ENCODE measurements around the gene SLC35C1.

Gene SLC35C1

GRCh38 chr11:45804761-45805304 lies at the start of gene SLC35C1:
SLC35C1 (plus strand) TSS chr11:45805149; CDS start chr11:45805802, 653 bp downstream.
- H3K4me1 ChIP-seq (ENCODE audit: insufficient read depth, low read length): peaks cover 5% of the 10 kb centered on the region; the same call in 1 of the 2 replicates
- no peaks in the 10 kb centered on the region for H3K9me3 ChIP-seq (ENCODE audit: insufficient read depth, low read depth, low read length)
- peaks cover 7% of the 10 kb centered on the region; the same call in 1 of the 2 replicates for H3K36me3 ChIP-seq (ENCODE audit: insufficient read depth, low read depth, low read length)
- peak within 1 kb of the TSS; percentile 88 for H3K4me3 ChIP-seq (ENCODE audit: low read length)
- H3K27ac ChIP-seq (ENCODE audit: low read length): no peak within 1 kb of the TSS
- peaks cover 31% of the 10 kb centered on the region for H3K27me3 ChIP-seq (ENCODE audit: insufficient read depth, low read length)
- peak within 1 kb of the TSS; percentile 77; the same call in 1 of the 2 replicates for H3K9ac ChIP-seq (ENCODE audit: low read depth, low read length)

DNA sequence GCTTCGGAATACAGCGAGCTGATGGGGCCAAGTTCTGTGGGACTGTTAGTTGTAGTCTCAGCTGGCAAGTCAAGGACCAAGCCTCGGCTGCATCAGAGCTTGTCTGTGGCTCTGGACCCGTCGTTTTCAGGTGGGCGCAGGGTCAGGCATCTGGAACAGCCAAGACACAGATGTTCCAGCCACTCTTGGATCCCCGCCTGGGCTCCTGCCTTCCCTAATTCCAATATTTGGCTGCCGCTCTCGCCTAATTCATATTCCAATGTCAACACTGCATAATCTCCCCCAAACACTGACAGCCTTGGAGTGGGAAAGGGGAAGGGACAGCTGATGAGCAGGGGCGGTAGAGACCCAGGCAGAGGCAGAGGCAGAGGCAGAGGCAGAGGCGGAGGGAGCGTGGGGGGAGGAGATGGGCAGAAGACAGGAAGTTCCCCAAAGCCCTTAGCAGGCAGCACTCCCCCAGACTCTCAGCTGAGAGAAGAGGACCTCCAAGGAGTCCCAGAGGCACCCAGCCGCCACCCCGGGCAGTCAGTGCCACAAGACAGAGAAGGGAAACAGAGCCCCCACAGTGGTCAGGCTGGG lies 49.6 kb upstream of the SLC35C1 start:
- Histone ChIP-seq H3K36me3 (ENCODE audit: insufficient read depth, low read depth, low read length) (no peaks in the 10 kb centered on the region), H3K27ac (ENCODE audit: low read length) (no peak overlapping the region), H3K9ac (ENCODE audit: low read depth, low read length) (no peak overlapping the region), H3K27me3 (ENCODE audit: insufficient read depth, low read length) (no peaks in the 10 kb centered on the region), H3K4me1 (ENCODE audit: insufficient read depth, low read length) (peaks cover 9% of the 10 kb centered on the region), H3K4me3 (ENCODE audit: low read length) (no peak overlapping the region), H3K9me3 (ENCODE audit: insufficient read depth, low read depth, low read length) (no peaks in the 10 kb centered on the region)

DNA sequence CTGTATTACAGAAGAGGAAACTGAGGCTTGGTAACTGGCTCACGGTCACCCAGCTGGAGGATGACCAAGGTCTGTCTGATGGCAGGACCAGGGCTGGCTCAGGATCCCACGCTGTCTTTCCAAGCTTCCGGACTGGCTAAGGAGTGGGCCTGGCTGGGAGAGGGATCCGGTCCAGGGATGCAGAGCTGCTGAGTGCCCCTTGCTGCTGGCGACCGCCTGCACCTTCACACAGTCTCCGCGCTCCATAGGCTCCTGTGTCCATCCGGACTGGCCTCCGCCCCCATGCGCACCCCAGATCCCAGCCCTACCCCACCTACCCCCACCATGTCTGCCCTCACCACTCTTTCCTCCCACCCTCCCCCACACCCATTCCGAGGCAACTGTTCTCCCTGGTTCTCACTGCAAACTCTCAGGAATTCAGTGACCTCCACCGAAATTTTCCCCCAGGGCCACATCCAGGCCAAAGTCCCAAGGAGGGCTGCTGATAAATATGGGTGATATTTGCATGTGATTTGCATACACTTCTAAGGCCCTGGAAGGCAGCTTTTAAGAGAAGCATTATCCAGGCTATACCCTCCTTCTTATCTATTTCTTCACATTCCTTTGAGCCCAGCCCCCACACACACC lies 48.5 kb upstream of the SLC35C1 start:
- no peaks in the 10 kb centered on the region for H3K36me3 ChIP-seq (ENCODE audit: insufficient read depth, low read depth, low read length)
- no peak overlapping the region for H3K27ac ChIP-seq (ENCODE audit: low read length)
- H3K4me3 ChIP-seq (ENCODE audit: low read length): no peak overlapping the region
- no peak overlapping the region for H3K9ac ChIP-seq (ENCODE audit: low read depth, low read length)
- H3K4me1 ChIP-seq (ENCODE audit: insufficient read depth, low read length): peaks cover 9% of the 10 kb centered on the region
- H3K27me3 ChIP-seq (ENCODE audit: insufficient read depth, low read length): no peaks in the 10 kb centered on the region
- no peaks in the 10 kb centered on the region for H3K9me3 ChIP-seq (ENCODE audit: insufficient read depth, low read depth, low read length)

GRCh38 chr11:45757672-45758071 lies 47.3 kb upstream of the SLC35C1 start:
- Histone ChIP-seq H3K9me3 (ENCODE audit: insufficient read depth, low read depth, low read length) (no peaks in the 10 kb centered on the region), H3K27ac (ENCODE audit: low read length) (no peak overlapping the region), H3K36me3 (ENCODE audit: insufficient read depth, low read depth, low read length) (no peaks in the 10 kb centered on the region), H3K9ac (ENCODE audit: low read depth, low read length) (no peak overlapping the region), H3K27me3 (ENCODE audit: insufficient read depth, low read length) (no peaks in the 10 kb centered on the region), H3K4me1 (ENCODE audit: insufficient read depth, low read length) (peaks cover 9% of the 10 kb centered on the region), H3K4me3 (ENCODE audit: low read length) (no peak overlapping the region)

DNA sequence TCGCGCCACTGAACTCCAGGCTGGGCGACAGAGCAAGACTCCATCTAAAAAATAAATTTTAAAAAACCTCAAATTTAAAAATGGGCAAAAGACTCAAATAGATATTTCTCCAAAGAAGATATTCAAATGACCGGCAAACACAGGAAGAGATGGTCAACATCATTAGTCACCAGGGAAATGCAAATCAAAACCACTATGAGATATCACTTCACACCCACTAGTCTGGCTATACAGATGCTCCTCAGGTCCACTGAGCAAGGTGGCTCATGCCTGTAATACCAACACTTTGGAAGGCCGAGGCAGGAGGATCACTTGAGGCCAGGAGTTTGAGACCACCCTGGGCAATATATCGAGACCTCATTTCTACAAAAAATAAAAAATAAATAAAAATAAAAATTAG lies 43.3 kb upstream of the SLC35C1 start:
- H3K4me3 ChIP-seq (ENCODE audit: low read length): no peak overlapping the region
- no peaks in the 10 kb centered on the region for H3K36me3 ChIP-seq (ENCODE audit: insufficient read depth, low read depth, low read length)
- no peaks in the 10 kb centered on the region for H3K9me3 ChIP-seq (ENCODE audit: insufficient read depth, low read depth, low read length)
- H3K27ac ChIP-seq (ENCODE audit: low read length): no peak overlapping the region
- no peak overlapping the region for H3K9ac ChIP-seq (ENCODE audit: low read depth, low read length)
- peaks cover 8% of the 10 kb centered on the region; the same call in 1 of the 2 replicates for H3K4me1 ChIP-seq (ENCODE audit: insufficient read depth, low read length)
- H3K27me3 ChIP-seq (ENCODE audit: insufficient read depth, low read length): no peaks in the 10 kb centered on the region

GRCh38 chr11:45765107-45765668 lies 39.8 kb upstream of the SLC35C1 start:
- Histone ChIP-seq H3K4me3 (ENCODE audit: low read length) (no peak overlapping the region), H3K27me3 (ENCODE audit: insufficient read depth, low read length) (no peaks in the 10 kb centered on the region), H3K4me1 (ENCODE audit: insufficient read depth, low read length) (no peaks in the 10 kb centered on the region), H3K9me3 (ENCODE audit: insufficient read depth, low read depth, low read length) (no peaks in the 10 kb centered on the region), H3K27ac (ENCODE audit: low read length) (no peak overlapping the region), H3K36me3 (ENCODE audit: insufficient read depth, low read depth, low read length) (no peaks in the 10 kb centered on the region), H3K9ac (ENCODE audit: low read depth, low read length) (no peak overlapping the region)

- H3K36me3 ChIP-seq (ENCODE audit: insufficient read depth, low read depth, low read length): no peaks in the 10 kb centered on the region
- no peaks in the 10 kb centered on the region for H3K4me1 ChIP-seq (ENCODE audit: insufficient read depth, low read length)
- no peaks in the 10 kb centered on the region for H3K9me3 ChIP-seq (ENCODE audit: insufficient read depth, low read depth, low read length)
- H3K27me3 ChIP-seq (ENCODE audit: insufficient read depth, low read length): peaks cover 1% of the 10 kb centered on the region; the same call in 1 of the 2 replicates
- no peak overlapping the region for H3K9ac ChIP-seq (ENCODE audit: low read depth, low read length)
- no peak overlapping the region for H3K27ac ChIP-seq (ENCODE audit: low read length)
- H3K4me3 ChIP-seq (ENCODE audit: low read length): no peak overlapping the region
Observed at GRCh38 chr11:45765836-45766235, 39.1 kb upstream of the SLC35C1 start.

GRCh38 chr11:45766469-45766868 lies 38.5 kb upstream of the SLC35C1 start:
- Histone ChIP-seq H3K4me1 (ENCODE audit: insufficient read depth, low read length) (no peaks in the 10 kb centered on the region), H3K9me3 (ENCODE audit: insufficient read depth, low read depth, low read length) (no peaks in the 10 kb centered on the region), H3K36me3 (ENCODE audit: insufficient read depth, low read depth, low read length) (no peaks in the 10 kb centered on the region), H3K27ac (ENCODE audit: low read length) (no peak overlapping the region), H3K9ac (ENCODE audit: low read depth, low read length) (no peak overlapping the region), H3K27me3 (ENCODE audit: insufficient read depth, low read length) (peaks cover 8% of the 10 kb centered on the region), H3K4me3 (ENCODE audit: low read length) (no peak overlapping the region)

- H3K9ac ChIP-seq (ENCODE audit: low read depth, low read length): no peak overlapping the region
- H3K4me3 ChIP-seq (ENCODE audit: low read length): no peak overlapping the region
- no peaks in the 10 kb centered on the region for H3K9me3 ChIP-seq (ENCODE audit: insufficient read depth, low read depth, low read length)
- H3K4me1 ChIP-seq (ENCODE audit: insufficient read depth, low read length): 0 out of 2 replicates have a peak, but pooled peaks cover 2% of the 10 kb centered on the region
- H3K27ac ChIP-seq (ENCODE audit: low read length): no peak overlapping the region
- no peaks in the 10 kb centered on the region for H3K36me3 ChIP-seq (ENCODE audit: insufficient read depth, low read depth, low read length)
- H3K27me3 ChIP-seq (ENCODE audit: insufficient read depth, low read length): peaks cover 17% of the 10 kb centered on the region
Observed at GRCh38 chr11:45768486-45768885, 36.5 kb upstream of the SLC35C1 start.

- Histone ChIP-seq H3K27ac (ENCODE audit: low read length) (no peak overlapping the region), H3K9me3 (ENCODE audit: insufficient read depth, low read depth, low read length) (no peaks in the 10 kb centered on the region), H3K36me3 (ENCODE audit: insufficient read depth, low read depth, low read length) (no peaks in the 10 kb centered on the region)
Observed at GRCh38 chr11:45769960-45770359, 35.0 kb upstream of the SLC35C1 start.

GRCh38 chr11:45771193-45771565 lies 33.8 kb upstream of the SLC35C1 start:
- no peak overlapping the region for H3K9ac ChIP-seq (ENCODE audit: low read depth, low read length)
- peaks cover 17% of the 10 kb centered on the region for H3K27me3 ChIP-seq (ENCODE audit: insufficient read depth, low read length)
- no peaks in the 10 kb centered on the region for H3K9me3 ChIP-seq (ENCODE audit: insufficient read depth, low read depth, low read length)
- H3K27ac ChIP-seq (ENCODE audit: low read length): no peak overlapping the region
- no peaks in the 10 kb centered on the region for H3K36me3 ChIP-seq (ENCODE audit: insufficient read depth, low read depth, low read length)
- H3K4me1 ChIP-seq (ENCODE audit: insufficient read depth, low read length): 0 out of 2 replicates have a peak, but pooled peaks cover 2% of the 10 kb centered on the region
- H3K4me3 ChIP-seq (ENCODE audit: low read length): peak overlapping the region; percentile 67

More at GRCh38 chr11:45769960-45770359, 35.0 kb upstream of the SLC35C1 start:
- Histone ChIP-seq H3K4me1 (ENCODE audit: insufficient read depth, low read length) (0 out of 2 replicates have a peak, but pooled peaks cover 2% of the 10 kb centered on the region), H3K27me3 (ENCODE audit: insufficient read depth, low read length) (peaks cover 17% of the 10 kb centered on the region), H3K9ac (ENCODE audit: low read depth, low read length) (no peak overlapping the region), H3K4me3 (ENCODE audit: low read length) (no peak overlapping the region)

All from iPS-20b (cell line).